Loucy (cell line): ENCODE data around the gene NAT16.

Source experiments
- H2AFZ ChIP-seq: fragments of 200-600 bp; sonication (generic); 2 replicates; pipeline ENCODE4 v1.6.0; 2016; ENCODE audit warnings: antibody characterized with exemption, mild to moderate bottlenecking, low read length, moderate library complexity
- H3F3A ChIP-seq: fragments of 200-600 bp; 2 replicates; pipeline ENCODE4 v1.6.0; 2016; ENCODE audit warnings: antibody characterized with exemption, low read depth, mild to moderate bottlenecking
- H3K27me3 ChIP-seq: fragments of 200-600 bp; sonication (generic); 2 replicates; pipeline ENCODE4 v1.6.1; 2014; ENCODE audit warnings: low read length, mild to moderate bottlenecking; ENCODE audit not compliant: insufficient read depth, poor library complexity, severe bottlenecking
- H3K36me3 ChIP-seq: fragments of 200-600 bp; sonication (generic); 2 replicates; pipeline ENCODE4 v1.6.1; 2016; ENCODE audit warnings: low read length; ENCODE audit not compliant: insufficient read depth
- H3K4me1 ChIP-seq: fragments of 200-600 bp; sonication (generic); 2 replicates; pipeline ENCODE4 v1.5.1; 2014; ENCODE audit warnings: low read length, mild to moderate bottlenecking; ENCODE audit not compliant: insufficient read depth, poor library complexity, severe bottlenecking
- H3K4me2 ChIP-seq: fragments of 200-600 bp; sonication (generic); 2 replicates; pipeline ENCODE4 v1.6.0; 2014; ENCODE audit warnings: antibody characterized with exemption, low read length, low read depth, mild to moderate bottlenecking; ENCODE audit not compliant: poor library complexity, severe bottlenecking
- H3K4me3 ChIP-seq: fragments of 200-600 bp; sonication (generic); 2 replicates; pipeline ENCODE4 v1.5.1; 2014; ENCODE audit warnings: low read length, mild to moderate bottlenecking, mixed read lengths; ENCODE audit not compliant: poor library complexity, severe bottlenecking
- H3K79me2 ChIP-seq: fragments of 200-600 bp; sonication (generic); 2 replicates; pipeline ENCODE4 v1.6.1; 2014; ENCODE audit warnings: low read length; ENCODE audit not compliant: insufficient read depth
- H3K9ac ChIP-seq: fragments of 200-600 bp; sonication (generic); 2 replicates; pipeline ENCODE4 v1.6.0; 2014; ENCODE audit warnings: mild to moderate bottlenecking, low read depth, low read length, moderate library complexity; ENCODE audit not compliant: poor library complexity, severe bottlenecking
- H3K9me2 ChIP-seq: fragments of 200-600 bp; sonication (generic); replicated peaks from 2 replicates; pipeline ENCODE4 v1.6.1; 2016; ENCODE audit warnings: low read depth, low read length, mixed read lengths
- H3K9me3 ChIP-seq: fragments of 200-600 bp; sonication (generic); 2 replicates; pipeline ENCODE4 v1.6.1; 2014; ENCODE audit warnings: mild to moderate bottlenecking, antibody characterized with exemption, low read length, low read depth; ENCODE audit not compliant: insufficient read depth
- H4K20me1 ChIP-seq: fragments of 200-600 bp; sonication (generic); 2 replicates; pipeline ENCODE4 v1.6.0; 2014; ENCODE audit warnings: antibody characterized with exemption, low read length, mild to moderate bottlenecking; ENCODE audit not compliant: insufficient read depth, poor library complexity, severe bottlenecking
- CTCF ChIP-seq: fragments of 200-600 bp; sonication (generic); conservative IDR thresholded peaks from 2 replicates; pipeline ENCODE4 v1.5.1; 2014; ENCODE audit warnings: mild to moderate bottlenecking, antibody characterized with exemption, low read length
- EZH2phosphoT487 ChIP-seq: fragments of 200-600 bp; IDR thresholded peaks from 2 replicates; pipeline ENCODE4 v1.6.1; 2018; ENCODE audit warnings: antibody characterized with exemption, mild to moderate bottlenecking, moderate library complexity, borderline replicate concordance

NAT16 gene

GRCh38 chr7:101163279-101164070 is 16.6 kb downstream of the NAT16 start:
- H3K9me3 ChIP-seq = no peaks in the 10 kb centered on the region
- H3K9ac ChIP-seq = peak overlapping the region; percentile 71
- H3K4me1 ChIP-seq = peaks cover 15% of the 10 kb centered on the region
- H4K20me1 ChIP-seq = peaks cover 16% of the 10 kb centered on the region
- peak overlapping the region; percentile 84 for H2AFZ ChIP-seq
- 0 out of 2 replicates have a peak, but pooled peaks cover 6% of the 10 kb centered on the region for H3K79me2 ChIP-seq
- TF ChIP-seq EZH2phosphoT487 (no peak), CTCF (no peak)
- H3K36me3 ChIP-seq = no peaks in the 10 kb centered on the region
- no peaks in the 10 kb centered on the region for H3K27me3 ChIP-seq
- H3F3A ChIP-seq = 0 out of 2 replicates have a peak, but pooled peaks cover 3% of the 10 kb centered on the region
- peak overlapping the region; percentile 44 for H3K4me2 ChIP-seq
- H3K4me3 ChIP-seq = peak overlapping the region; percentile 76
- no peaks in the 10 kb centered on the region for H3K9me2 ChIP-seq

- peak overlapping the region; percentile 71 for H3K9ac ChIP-seq
- peaks cover 16% of the 10 kb centered on the region for H4K20me1 ChIP-seq
- H3K9me3 ChIP-seq = no peaks in the 10 kb centered on the region
- H3K4me1 ChIP-seq = peaks cover 13% of the 10 kb centered on the region
- H3K27me3 ChIP-seq = no peaks in the 10 kb centered on the region
- no peaks in the 10 kb centered on the region for H3K36me3 ChIP-seq
- no peak overlapping the region for H2AFZ ChIP-seq
- peak overlapping the region; percentile 74 for H3K4me3 ChIP-seq
- 0 out of 2 replicates have a peak, but pooled peaks cover 6% of the 10 kb centered on the region for H3K79me2 ChIP-seq
- peak overlapping the region; percentile 44 for H3K4me2 ChIP-seq
- TF ChIP-seq EZH2phosphoT487 (no peak), CTCF (no peak)
- H3F3A ChIP-seq = 0 out of 2 replicates have a peak, but pooled peaks cover 3% of the 10 kb centered on the region
- H3K9me2 ChIP-seq = no peaks in the 10 kb centered on the region
Observed at GRCh38 chr7:101162551-101163278, 17.4 kb downstream of the NAT16 start.

- H3K9me3 ChIP-seq = no peaks in the 10 kb centered on the region
- H3K9ac ChIP-seq = peak overlapping the region; percentile 71
- H3K27me3 ChIP-seq = no peaks in the 10 kb centered on the region
- H3K9me2 ChIP-seq = no peaks in the 10 kb centered on the region
- no peaks in the 10 kb centered on the region for H3K36me3 ChIP-seq
- H3K79me2 ChIP-seq = 0 out of 2 replicates have a peak, but pooled peaks cover 6% of the 10 kb centered on the region
- H3K4me3 ChIP-seq = peak overlapping the region; percentile 74
- TF ChIP-seq CTCF (no peak), EZH2phosphoT487 (no peak)
- H3F3A ChIP-seq = 0 out of 2 replicates have a peak, but pooled peaks cover 3% of the 10 kb centered on the region
- peak overlapping the region; percentile 44 for H3K4me2 ChIP-seq
- no peak overlapping the region for H2AFZ ChIP-seq
- H4K20me1 ChIP-seq = peaks cover 16% of the 10 kb centered on the region
- H3K4me1 ChIP-seq = peaks cover 5% of the 10 kb centered on the region
Observed at GRCh38 chr7:101161692-101162471, 18.2 kb downstream of the NAT16 start.
